ENCODE results near the gene REEP6. TPM values are rescaled to one million over a fixed set of nuclear protein-coding genes. Genes with fewer than 3 reads are reported as not detected.
A peak's percentile ranks its signal among the peaks of the same experiment; 100 is the strongest.

REEP6 gene
- total RNA-seq, 2 experiments from 2014 or later = 2.0 to 2.4 TPM

GRCh38 chr19:1509602-1510441 is 18.8 kb downstream of the REEP6 start:
- CTCF ChIA-PET = interaction anchor here (1.5 kb wide), 1 partner anchor 19 kb away, joined by 3 read pairs; the partner anchor contains the start of gene REEP6
- POLR2A ChIA-PET = interaction anchor here (1.2 kb wide), 1 partner anchor 82 kb away, joined by 3 read pairs; no protein-coding TSS in a partner anchor
- intact Hi-C loops (cut with micrococcal nuclease) = no loop called here
- Mint-ChIP-seq H3K9me3 (no peaks in the 10 kb centered on the region), H3K36me3 (ENCODE audit: low read depth) (no peaks in the 10 kb centered on the region), H3K27ac (no peak overlapping the region), H3K4me3 (no peak overlapping the region), H3K4me1 (ENCODE audit: low read depth) (peaks cover 13% of the 10 kb centered on the region), H3K27me3 (peaks cover 17% of the 10 kb centered on the region)
- ATAC-seq (no peak), DNase-seq (no peak)
- TF ChIP-seq CTCF (IDR thresholded peaks at IDR 0.05) = no peak

DNA sequence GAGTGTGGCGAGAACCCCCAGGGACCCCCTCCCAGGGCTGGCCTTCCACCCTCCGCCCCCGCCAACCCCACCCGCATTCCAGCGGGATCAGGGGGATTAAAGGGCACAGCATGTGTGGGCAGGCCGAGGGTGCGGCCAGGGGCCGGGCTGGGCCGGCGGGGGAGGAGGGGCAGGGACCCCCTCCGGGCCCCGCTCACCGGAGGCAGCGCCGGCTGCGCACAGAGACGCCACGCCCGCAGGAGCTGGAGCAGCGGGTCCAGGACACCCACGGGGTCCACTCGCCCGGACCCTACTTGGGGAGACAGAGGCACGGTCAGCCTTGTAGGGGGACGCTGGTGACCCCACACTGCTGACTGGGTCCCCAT is 19.4 kb downstream of the REEP6 start:
- H3K4me3 Mint-ChIP-seq = no peak overlapping the region
- ATAC-seq (no peak), DNase-seq (no peak)
- intact Hi-C loops (cut with micrococcal nuclease) = no loop called here
- H3K4me1 Mint-ChIP-seq (ENCODE audit: low read depth) = peaks cover 13% of the 10 kb centered on the region
- no peaks in the 10 kb centered on the region for H3K36me3 Mint-ChIP-seq (ENCODE audit: low read depth)
- no peak for TF ChIP-seq CTCF (IDR thresholded peaks at IDR 0.05)
- no peak overlapping the region for H3K27ac Mint-ChIP-seq
- H3K27me3 Mint-ChIP-seq = peaks cover 14% of the 10 kb centered on the region
- POLR2A ChIA-PET = no interaction called here
- CTCF ChIA-PET = no interaction called here
- H3K9me3 Mint-ChIP-seq = no peaks in the 10 kb centered on the region

- POLR2A ChIA-PET = no interaction called here
- H3K9me3 Mint-ChIP-seq = no peaks in the 10 kb centered on the region
- H3K27me3 Mint-ChIP-seq = peaks cover 13% of the 10 kb centered on the region
- CTCF ChIA-PET = no interaction called here
- H3K4me3 Mint-ChIP-seq = no peak overlapping the region
- intact Hi-C loops (cut with micrococcal nuclease) = no loop called here
- no peaks in the 10 kb centered on the region for H3K36me3 Mint-ChIP-seq (ENCODE audit: low read depth)
- H3K27ac Mint-ChIP-seq = no peak overlapping the region
- no peak for DNase-seq
- TF ChIP-seq CTCF (IDR thresholded peaks at IDR 0.05) = no peak
- peaks cover 13% of the 10 kb centered on the region for H3K4me1 Mint-ChIP-seq (ENCODE audit: low read depth)
- ATAC-seq = no peak
Observed at GRCh38 chr19:1510807-1511206, 19.8 kb downstream of the REEP6 start.

DNA sequence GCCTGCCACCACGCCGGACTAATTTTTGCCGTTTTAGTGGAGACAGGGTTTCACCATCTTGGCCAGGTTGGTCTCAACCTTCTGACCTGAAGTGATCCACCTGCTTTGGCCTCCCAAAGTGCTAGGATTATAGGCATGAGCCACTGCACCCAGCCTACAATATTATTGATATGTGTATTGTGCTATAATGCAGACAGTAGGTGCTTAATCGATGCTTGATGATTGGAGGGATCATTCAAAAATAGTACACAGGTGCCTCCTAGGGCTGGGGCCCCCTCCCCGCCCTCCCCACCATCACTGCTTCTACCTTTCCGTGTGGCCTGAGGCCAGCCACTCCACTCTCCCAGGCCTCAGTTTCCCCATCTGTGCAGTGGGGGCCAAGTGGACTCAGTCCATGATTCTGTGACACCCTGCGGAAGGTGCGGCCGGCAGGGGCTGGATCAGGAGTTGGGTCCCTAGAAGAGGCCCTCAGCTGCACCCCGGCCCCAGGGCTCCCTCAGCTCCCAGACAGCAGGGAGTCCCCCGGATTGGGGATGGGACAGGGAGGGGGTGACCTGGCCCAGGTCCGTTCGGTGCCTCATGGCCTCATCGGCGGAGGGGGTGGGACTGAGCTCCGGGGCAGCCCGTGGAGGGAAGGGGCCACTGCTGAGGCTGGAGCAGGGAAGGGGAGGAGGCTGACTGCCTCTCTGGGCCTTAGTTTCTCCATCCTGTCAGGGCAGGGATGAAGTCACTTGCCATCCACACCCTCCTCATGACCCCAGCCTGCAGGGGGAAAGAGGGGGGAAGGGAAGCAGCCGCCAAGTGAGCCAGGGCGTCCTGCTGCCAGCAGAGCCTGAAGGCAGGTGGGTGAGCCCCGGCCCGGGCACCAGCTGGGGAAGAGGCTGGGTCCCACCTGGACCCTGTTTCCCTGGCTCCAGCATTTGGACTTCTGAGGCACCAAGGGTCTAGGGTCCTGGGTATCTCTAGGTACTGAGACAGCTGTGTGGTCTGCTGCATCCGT is 20.6 kb downstream of the REEP6 start:
- ChIA-PET POLR2A (interaction anchor here (0.6 kb wide), 1 partner anchor 18 kb away, joined by 3 read pairs; no protein-coding TSS in a partner anchor), CTCF (interaction anchor here (0.7 to 0.9 kb wide), 2 partner anchors 9 to 35 kb away, joined by 3 read pairs; no protein-coding TSS in a partner anchor)
- no peaks in the 10 kb centered on the region for H3K9me3 Mint-ChIP-seq
- intact Hi-C loops (cut with micrococcal nuclease) = no loop called here
- no peaks in the 10 kb centered on the region for H3K36me3 Mint-ChIP-seq (ENCODE audit: low read depth)
- TF ChIP-seq CTCF (IDR thresholded peaks at IDR 0.05) = no peak
- H3K4me1 Mint-ChIP-seq (ENCODE audit: low read depth) = peaks cover 13% of the 10 kb centered on the region
- peak overlapping the region; percentile 66 for H3K4me3 Mint-ChIP-seq
- H3K27me3 Mint-ChIP-seq = peaks cover 13% of the 10 kb centered on the region
- no peak for ATAC-seq
- H3K27ac Mint-ChIP-seq = no peak overlapping the region
- DNase-seq = no peak

Measured in activated CD8-positive, alpha-beta T cell treated with anti-CD3 and anti-CD28 coated beads for 36 hours (primary cell).